Midbrain (tissue), 1 donor: Measurements from ENCODE around the gene RSPH4A.
"Not testable (repeated sequence)": the region's sequence is repeated elsewhere in the genome, so short reads cannot be mapped to it uniquely, and the experiment has no call there.

Experiments used
- DNase-seq: peaks from one replicate; lab custom pipeline; 2025; lab: John Stamatoyannopoulos, UW

RSPH4A gene

GRCh38 chr6:116629563-116629981 lies 13.3 kb downstream of the RSPH4A start:
- DNase-seq = no peak

- no peak for DNase-seq
Observed at GRCh38 chr6:116631379-116631990, 15.2 kb downstream of the RSPH4A start.

DNA sequence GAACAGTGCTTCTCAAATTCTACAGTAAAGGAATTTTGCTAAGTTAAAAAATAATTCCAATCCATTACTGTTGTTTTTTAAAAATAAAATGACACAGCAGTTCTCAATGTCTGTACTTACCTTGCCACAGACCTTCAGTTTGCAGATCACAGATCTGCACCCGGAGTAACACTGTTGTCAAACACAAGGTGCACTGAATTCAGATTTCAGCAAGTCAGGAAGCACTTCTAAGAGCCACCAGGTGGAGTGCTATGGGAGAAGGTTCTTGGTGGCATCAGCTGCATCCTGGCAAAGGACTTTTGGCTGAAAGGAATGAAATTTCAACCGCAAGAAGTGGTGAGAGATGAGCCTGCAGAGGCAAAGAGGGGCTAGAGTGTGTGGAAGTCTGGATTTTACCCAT lies 17.4 kb downstream of the RSPH4A start:
- DNase-seq = no peak

DNA sequence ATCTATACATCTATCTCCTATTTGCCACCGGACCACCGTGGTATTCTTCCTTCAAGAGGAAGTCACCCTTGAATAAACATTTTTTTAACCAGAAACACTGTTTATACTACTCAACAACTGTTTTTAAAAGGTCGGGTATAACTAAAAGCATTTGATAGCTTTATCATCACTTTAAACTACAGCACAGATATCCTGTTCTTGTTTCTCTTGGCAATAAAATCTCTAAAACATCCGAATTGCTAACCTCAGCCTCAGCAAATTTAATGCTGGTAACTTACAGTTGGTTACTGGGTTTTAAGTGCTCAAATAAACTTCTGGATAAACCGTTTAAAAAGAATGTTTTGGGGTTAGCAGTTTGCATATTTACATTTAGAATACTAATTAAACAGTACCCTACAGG lies 31.9 kb downstream of the RSPH4A start:
- no peak for DNase-seq

DNA sequence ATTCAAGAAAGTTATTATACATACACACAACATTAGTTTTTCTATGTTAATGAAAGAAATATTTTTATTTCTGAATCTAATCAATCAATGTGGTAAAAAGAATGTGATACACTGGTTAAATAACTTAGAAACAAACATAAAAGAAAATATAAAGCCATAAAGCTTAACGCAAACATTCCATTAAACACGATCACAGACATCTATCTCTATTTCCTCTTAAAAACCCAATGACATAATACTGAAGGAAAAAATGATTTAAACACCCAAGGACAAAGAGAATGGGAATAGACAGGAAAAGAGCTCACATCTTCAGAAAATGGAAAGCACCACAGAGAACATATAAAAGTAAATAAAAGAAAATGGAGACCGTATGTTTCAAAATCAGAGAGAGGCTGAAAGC lies 32.9 kb downstream of the RSPH4A start:
- no peak for DNase-seq

DNA sequence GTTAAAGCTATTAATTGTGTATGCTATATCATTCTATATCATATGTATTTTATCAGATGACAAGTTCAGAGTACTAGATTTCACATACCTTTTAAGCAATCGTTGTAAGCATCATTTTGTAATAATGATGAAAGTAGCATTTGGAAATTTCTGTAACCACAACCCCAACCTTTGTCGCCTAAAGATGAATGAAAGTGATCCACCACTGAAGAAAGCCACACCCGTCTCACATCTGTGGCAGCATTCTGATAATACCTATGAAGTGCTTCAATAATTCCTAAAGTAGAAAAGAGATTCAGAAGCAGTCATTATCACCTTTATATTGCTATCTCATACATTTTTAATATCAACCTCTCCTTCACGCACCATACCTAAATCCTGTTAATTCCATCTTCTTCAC lies 35.6 kb downstream of the RSPH4A start:
- no peak for DNase-seq

DNA sequence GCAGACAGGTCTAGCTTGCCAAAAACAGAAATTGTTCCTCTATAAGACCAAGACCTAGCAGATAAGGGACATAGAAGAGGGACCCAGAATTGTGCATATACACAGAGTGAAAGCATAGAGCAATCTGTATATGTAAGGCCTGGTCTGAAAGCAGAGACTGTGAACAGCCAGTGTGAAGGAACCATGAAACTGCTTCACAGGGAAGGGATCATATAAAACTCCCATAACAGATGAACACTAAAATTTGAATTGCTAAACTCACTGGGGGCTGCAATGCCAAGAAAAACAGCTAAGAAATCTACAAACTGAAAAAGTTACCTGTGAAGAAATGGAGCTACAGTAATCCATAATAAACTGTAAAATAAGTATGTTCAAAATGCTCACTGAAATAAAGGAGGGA lies 45.3 kb downstream of the RSPH4A start:
- DNase-seq = no peak

DNA sequence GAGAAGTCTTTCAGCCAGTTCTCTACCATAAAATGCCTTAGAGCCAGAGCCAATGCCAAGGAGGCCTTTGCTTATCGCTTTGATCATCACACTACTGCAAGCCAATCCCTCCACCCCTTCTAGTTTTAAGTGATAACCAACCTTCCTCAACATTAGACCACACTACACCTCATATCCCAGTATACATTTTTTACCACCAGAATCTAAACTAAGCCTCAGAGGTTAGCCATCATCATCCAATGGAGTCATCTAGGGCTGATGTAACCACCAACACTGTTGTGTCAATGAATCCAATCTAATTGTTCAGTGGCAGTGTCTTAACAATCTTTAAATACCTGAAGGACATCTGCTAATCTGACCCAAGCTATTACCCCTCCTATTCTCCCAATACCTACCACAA lies 45.9 kb downstream of the RSPH4A start:
- no peak for DNase-seq

GRCh38 chr6:116663308-116663707 lies 47.0 kb downstream of the RSPH4A start:
- no peak for DNase-seq

- DNase-seq = not testable (repeated sequence)
Observed at GRCh38 chr6:116664169-116664568, 47.9 kb downstream of the RSPH4A start.

- DNase-seq = no peak
Observed at GRCh38 chr6:116665464-116665863, 49.2 kb downstream of the RSPH4A start.

DNA sequence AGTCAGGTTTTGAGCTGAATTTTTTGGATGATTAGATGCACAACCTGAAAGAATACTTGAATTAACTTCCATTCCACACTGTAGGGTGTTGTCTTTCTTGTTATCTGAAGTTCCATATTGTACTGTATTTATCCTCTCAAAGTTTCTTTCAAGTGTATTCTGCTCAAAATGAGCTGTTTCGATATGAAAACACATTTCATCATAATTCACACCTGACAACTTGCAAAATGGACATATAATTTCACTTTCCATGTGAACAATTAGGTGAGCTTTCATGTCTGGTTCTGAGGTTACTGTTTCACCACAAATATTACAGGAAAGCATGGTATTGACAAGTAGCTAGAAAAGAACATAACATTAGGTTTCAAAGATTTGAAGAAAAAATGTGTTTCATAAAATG lies 50.6 kb downstream of the RSPH4A start:
- DNase-seq = no peak

DNA sequence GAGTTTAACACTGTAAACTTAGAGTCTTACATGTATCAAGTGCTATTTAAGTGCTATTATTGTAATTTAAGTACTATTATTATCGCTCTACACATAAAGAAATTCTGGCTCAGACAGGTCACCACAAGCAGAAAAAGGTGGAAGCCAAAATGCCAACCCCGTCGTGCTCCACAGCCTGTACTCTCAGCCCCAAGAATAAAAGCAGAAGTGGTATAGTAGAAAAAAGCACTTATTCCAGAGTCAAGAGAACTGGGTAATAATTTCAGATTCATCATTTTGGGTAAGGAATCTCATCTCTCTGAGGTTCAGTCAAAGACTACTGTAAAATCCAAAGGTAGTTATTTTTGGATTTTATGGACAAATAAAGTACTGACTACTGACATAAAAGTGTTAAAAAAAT lies 51.3 kb downstream of the RSPH4A start:
- no peak for DNase-seq

GRCh38 chr6:116672306-116672705 lies 56.0 kb downstream of the RSPH4A start:
- DNase-seq = no peak

- DNase-seq = no peak
Observed at GRCh38 chr6:116676021-116676420, 59.7 kb downstream of the RSPH4A start.

GRCh38 chr6:116680880-116681672 lies 64.8 kb downstream of the RSPH4A start, which contains the start of gene KPNA5:
TSS of gene KPNA5 (plus strand) at chr6:116681211. CDS start at chr6:116681335, 124 bp downstream.
- DNase-seq = peak; percentile 87

GRCh38 chr6:116682334-116682712 lies 66.0 kb downstream of the RSPH4A start:
- DNase-seq = peak; percentile 29
